Measurements from ENCODE around the gene EZH1. TPM values are rescaled to one million over a fixed set of nuclear protein-coding genes. Genes with fewer than 3 reads are reported as not detected.

The EZH1 gene
- total and polyA plus RNA-seq, 10 of the 15 experiments (the other 5 are each of a cell fraction or from before 2014, with no cell fraction given), result 6.1 to 43.3 (median 16.8) TPM

DNA sequence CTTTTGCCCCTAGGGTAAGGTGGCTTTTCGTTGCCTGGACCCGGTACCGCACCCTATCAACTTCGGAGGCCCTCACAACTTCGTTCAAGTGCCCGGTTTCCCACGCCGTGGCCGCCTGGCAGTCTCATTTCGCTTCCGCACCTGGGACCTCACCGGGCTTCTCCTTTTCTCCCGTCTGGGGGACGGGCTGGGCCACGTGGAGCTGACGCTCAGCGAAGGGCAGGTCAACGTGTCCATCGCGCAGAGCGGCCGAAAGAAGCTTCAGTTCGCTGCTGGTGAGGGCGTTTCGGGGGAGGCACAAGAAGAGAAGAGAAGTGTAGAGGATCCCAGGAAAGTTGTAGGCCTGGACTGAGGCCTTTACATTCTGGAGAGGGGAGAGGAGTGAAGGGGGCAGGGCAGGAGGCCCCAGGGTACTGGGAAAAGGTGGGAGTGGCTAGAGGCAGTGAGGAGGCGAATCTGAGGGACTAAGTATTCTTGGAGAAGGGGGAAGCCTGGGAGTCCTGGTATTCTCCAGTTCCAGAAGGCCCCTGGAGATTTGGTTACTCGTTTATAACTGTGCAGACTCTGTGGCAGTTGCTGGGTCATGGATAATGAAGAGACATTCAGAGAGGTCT is 57.0 kb downstream of the EZH1 start:
- H2AFZ ChIP-seq (ENCODE audit: control insufficient read depth, low read depth, low read length), result no peak overlapping the region
- ChIA-PET POLR2A (no interaction called here), SMC1A (ENCODE audit: uncharacterized antibody, unreplicated experiment) (no interaction called here), RAD21 (ENCODE audit: unreplicated experiment) (no interaction called here), CTCF (no interaction called here)
- FAIRE-seq, result no peak
- peaks cover 11 to 12% of the 10 kb centered on the region in 2 experiments; a peak in 3 of 4 replicates for H3K36me3 ChIP-seq (ENCODE audit: control insufficient read depth in 2 of 2, insufficient read depth in 2 of 2, low read length in 1 of 2)
- no peak overlapping the region for H3K4me3 ChIP-seq
- no peak for DNase-seq (ENCODE audit: low read depth, low spot score)
- H3K27ac ChIP-seq (ENCODE audit: control insufficient read depth, insufficient read depth), result no peak overlapping the region
- no peak overlapping the region for H3K9ac ChIP-seq (ENCODE audit: control insufficient read depth, insufficient read depth, low read length)
- no peak overlapping the region for H3K4me2 ChIP-seq (ENCODE audit: control insufficient read depth, insufficient read depth)
- no peaks in the 10 kb centered on the region for H3K27me3 ChIP-seq (replicated peaks in 1 of 2; ENCODE audit: control insufficient read depth in 2 of 2, insufficient read depth in 2 of 2, low read length in 1 of 2)
- no peak for TF ChIP-seq IRF4 (IDR thresholded peaks at IDR 0.05; ENCODE audit: low read depth, low read length)
- TF ChIP-seq RAD21 (IDR thresholded peaks at IDR 0.05; ENCODE audit: insufficient read depth, low read depth, low read length), result no peak
- TF ChIP-seq TCF12 (IDR thresholded peaks at IDR 0.05; ENCODE audit: low read depth, low read length), result no peak
- TF ChIP-seq USF1 (IDR thresholded peaks at IDR 0.05; ENCODE audit: borderline replicate concordance, extremely low read length, insufficient read depth, low read depth, low read length), result no peak
- TF ChIP-seq RELA (IDR thresholded peaks at IDR 0.05; ENCODE audit: borderline replicate concordance, partially characterized antibody), result no peak
- TF ChIP-seq CEBPB (IDR thresholded peaks at IDR 0.05; ENCODE audit: borderline replicate concordance in 1 of 2, low read depth in 2 of 2, low read length in 2 of 2), result no peak
- TF ChIP-seq MEF2B (IDR thresholded peaks at IDR 0.05; ENCODE audit: partially characterized antibody, poor library complexity, severe bottlenecking), result no peak
- TF ChIP-seq SPI1 (IDR thresholded peaks at IDR 0.05; ENCODE audit: borderline replicate concordance, insufficient read depth, low read depth, low read length), result no peak
- TF ChIP-seq LARP7 (IDR thresholded peaks at IDR 0.05), result no peak
- no peak for TF ChIP-seq SUZ12 (IDR thresholded peaks at IDR 0.05; ENCODE audit: unreplicated experiment)
- TF ChIP-seq MTA2 (IDR thresholded peaks at IDR 0.05; ENCODE audit: low read depth), result no peak
- TF ChIP-seq CUX1 (IDR thresholded peaks at IDR 0.05; ENCODE audit: insufficient replicate concordance, low read depth, low read length), result no peak
- TF ChIP-seq NR2C1 (IDR thresholded peaks at IDR 0.05), result no peak
- no peak for TF ChIP-seq EP300 (IDR thresholded peaks at IDR 0.05; ENCODE audit: borderline replicate concordance in 1 of 2, control insufficient read depth in 1 of 2, low read depth in 2 of 2, low read length in 2 of 2)
- TF ChIP-seq, protein P1, sequence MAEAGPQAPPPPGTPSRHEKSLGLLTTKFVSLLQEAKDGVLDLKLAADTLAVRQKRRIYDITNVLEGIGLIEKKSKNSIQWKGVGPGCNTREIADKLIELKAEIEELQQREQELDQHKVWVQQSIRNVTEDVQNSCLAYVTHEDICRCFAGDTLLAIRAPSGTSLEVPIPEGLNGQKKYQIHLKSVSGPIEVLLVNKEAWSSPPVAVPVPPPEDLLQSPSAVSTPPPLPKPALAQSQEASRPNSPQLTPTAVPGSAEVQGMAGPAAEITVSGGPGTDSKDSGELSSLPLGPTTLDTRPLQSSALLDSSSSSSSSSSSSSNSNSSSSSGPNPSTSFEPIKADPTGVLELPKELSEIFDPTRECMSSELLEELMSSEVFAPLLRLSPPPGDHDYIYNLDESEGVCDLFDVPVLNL (IDR thresholded peaks at IDR 0.05; ENCODE audit: low read depth, low read length), result no peak
- no peak for TF ChIP-seq RUNX3 (IDR thresholded peaks at IDR 0.05; ENCODE audit: low read length)
- H3K4me1 ChIP-seq (ENCODE audit: control insufficient read depth, insufficient read depth, low read length), result no peaks in the 10 kb centered on the region
- H3K9me3 ChIP-seq (replicated peaks; ENCODE audit: control insufficient read depth, insufficient read depth, low read length), result no peaks in the 10 kb centered on the region; the same call in 2 of the 3 replicates
- intact Hi-C loops (cut with micrococcal nuclease; ENCODE audit: unreplicated experiment), result no loop called here
- no TSS peak for BruUV-seq (replicated peaks)
- WGBS (ENCODE audit: insufficient coverage, insufficient replicate concordance, low lambda C conversion rate, missing lambda C conversion rate), result 90% methylated on average over 26 of the region's 27 CpGs
- in situ Hi-C loops (cut with MboI), result no loop called here
- H3K79me2 ChIP-seq (ENCODE audit: control insufficient read depth, insufficient read depth, low read length), result peaks cover 11% of the 10 kb centered on the region
- no peak for ATAC-seq
- H4K20me1 ChIP-seq (ENCODE audit: control insufficient read depth, insufficient read depth), result no peaks in the 10 kb centered on the region

Data from GM12878 (cell line).